CD4-positive, alpha-beta T cell treated with Interleukin-15 for 1 hour (primary cell): ENCODE measurements around the gene SAMD4A.
"Not testable (repeated sequence)": the region's sequence is repeated elsewhere in the genome, so short reads cannot be mapped to it uniquely, and the experiment has no call there.

Experiments used
- DNase-seq: peaks from one replicate; pipeline ENCODE4 v3.0.0-alpha.2; 2020

SAMD4A gene

DNA sequence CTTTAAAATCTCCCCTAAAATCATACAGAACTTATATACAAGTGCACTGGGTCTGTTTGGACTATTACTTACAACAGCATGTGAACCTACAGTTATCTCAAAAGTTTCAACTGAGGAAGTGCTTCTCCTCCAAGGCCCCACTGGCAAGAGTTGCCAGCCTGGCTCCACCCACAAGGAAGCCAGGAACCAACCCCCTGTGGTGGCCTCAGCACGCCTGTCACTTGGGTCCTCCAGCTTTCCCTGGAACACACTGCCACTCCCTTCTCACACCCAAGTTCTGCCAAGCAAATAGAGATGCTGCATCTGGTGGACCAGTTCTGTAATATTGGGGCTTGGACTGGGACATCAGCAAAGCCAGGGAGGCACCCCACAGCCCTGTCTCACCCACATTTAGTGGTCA is 220.3 kb downstream of the SAMD4A start:
- DNase-seq, result no peak

DNA sequence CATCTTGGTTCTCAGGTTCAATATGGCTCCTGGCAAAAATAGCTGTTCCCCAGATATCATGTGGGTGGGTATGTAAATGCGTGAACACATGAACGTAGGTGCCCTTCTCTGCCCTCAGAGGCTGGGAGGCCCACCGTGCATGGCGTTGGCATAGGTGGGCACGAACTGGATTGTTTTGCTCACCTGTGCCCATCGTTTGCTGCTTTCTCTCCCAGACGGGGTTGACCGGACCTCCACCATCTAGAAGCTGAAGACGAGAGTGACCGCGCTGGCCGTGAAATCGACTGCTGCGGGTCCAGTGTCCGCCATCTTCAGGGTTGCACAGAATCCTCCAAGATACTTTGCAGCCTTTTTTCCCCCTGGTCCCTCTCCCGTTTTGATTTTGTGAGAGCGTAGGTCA is 221.8 kb downstream of the SAMD4A start:
- DNase-seq, result no peak

DNA sequence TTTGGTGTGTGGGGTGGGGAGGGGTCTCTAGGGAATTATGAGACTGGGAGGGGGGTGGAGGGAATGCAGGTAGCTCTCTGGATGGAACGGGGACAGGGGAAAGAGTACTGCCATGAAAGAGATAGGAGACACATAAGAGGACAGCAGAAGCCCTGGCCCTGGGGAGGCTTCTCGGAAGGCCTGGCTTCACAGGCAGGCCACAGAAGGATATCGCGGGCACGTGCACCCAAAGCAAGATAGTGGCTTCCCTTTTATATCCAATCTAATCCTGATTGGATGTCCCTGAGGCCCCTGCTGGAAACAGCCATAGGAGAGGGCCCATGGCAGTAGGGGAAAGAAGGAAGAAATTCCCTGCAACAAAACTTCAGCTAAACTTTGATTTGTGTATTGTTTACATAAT is 222.2 kb downstream of the SAMD4A start:
- no peak for DNase-seq

DNA sequence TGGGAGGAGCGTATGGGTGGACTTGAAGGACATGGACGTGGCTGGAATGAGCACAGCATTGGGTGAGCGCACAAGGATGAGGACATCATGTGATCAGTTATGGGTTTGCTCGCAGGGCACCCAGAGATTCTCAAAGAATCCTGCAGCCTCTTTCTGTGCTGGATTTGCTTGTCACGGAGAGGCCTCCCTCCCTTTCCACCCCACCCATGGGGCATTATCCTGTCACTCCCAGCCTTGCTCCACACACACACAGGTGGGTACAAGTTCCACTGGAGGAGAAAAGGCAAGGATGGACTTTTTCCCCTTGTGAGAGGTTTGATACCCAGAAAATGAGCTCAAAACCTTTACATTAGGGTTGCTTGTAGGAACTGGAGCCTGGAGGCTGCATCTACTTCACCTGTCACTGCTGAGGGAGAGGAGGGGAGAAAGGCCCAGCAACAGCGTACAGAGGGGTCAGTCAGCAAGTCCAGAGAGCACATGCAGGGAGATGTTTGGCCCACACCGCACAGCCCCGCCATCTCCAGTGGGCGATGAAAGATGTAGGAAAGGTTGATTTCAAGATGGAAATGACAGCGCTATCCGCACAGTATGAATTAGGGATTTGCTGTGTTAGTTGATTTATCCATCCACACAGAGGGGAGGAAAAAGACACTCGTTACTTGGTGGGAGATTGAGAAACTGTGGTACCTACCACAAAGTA is 223.0 kb downstream of the SAMD4A start:
- DNase-seq, result no peak

DNA sequence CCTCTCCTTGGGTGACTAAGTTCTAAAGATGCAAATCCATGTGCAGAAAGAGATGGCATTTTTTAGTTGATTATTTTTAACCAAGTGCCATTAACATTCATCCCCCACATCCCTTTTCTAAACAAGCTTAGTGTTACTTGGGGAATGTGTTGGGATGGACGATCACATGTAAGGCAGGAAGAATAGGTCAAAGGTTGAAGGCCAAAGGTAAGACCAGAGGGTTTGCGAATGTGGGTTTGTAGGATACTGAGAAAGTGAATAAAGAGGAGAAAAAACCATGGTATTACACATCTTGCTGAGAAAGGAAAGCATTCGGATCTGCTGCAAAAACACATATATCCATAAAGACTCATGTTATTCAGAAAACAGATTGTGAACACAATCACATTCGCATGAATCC is 224.1 kb downstream of the SAMD4A start:
- no peak for DNase-seq

DNA sequence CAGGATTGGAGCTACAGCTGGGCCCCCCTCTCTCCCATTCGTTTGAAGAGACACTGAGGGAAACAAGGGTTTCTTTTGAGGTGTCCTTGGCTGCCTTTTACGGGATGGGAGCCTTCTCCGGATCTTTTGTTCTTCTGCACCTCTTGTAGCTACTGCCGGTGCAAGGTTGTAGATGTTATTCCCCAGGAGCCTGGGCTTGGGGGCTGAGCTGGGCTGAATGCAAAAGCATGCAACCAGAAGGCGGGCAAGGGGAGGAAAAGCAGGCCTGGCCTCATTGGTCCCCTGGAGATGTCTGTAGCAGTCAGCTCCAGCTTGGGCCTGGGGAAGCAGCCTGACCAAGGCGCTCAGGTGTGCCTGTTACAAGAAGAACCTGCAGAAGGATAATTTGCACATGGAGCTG is 225.4 kb downstream of the SAMD4A start:
- no peak for DNase-seq

DNA sequence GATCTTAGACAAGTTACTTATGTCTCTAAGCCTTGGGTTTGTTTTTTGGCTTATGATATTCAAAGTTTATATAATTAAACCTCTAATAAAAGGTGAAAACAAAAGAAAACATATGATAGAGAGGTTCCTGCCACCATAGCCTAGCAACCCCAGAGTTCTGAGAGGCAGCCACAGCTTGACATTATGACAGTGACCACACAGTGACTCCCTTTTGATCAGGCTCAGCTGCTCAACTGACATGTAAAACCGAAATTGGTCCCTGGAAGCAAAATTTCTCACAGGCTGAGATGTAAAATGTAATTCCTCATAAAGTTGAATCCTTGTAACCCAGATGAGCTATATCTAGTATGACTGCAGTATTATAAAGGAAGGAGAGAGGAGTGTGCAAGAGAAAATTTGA is 227.2 kb downstream of the SAMD4A start:
- no peak for DNase-seq

DNA sequence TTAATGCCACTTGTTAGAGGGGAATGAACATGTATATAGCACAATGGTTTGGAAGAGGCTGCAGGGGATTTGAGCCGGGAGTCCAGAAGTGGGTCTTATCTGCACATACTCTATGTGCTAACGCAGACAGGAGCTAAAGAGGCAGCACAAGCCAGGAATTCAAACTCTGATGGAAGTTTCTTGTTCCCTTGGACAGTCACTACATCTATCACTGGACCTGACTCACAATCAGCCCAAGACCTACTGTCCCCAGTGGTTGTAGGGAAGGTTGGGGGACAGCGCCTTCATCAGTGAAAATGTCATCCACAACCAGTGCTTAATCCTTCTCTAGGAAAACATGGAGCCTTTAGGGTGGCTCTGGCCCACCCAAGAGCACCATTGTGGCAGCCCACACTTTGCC is 227.9 kb downstream of the SAMD4A start:
- DNase-seq, result no peak

DNA sequence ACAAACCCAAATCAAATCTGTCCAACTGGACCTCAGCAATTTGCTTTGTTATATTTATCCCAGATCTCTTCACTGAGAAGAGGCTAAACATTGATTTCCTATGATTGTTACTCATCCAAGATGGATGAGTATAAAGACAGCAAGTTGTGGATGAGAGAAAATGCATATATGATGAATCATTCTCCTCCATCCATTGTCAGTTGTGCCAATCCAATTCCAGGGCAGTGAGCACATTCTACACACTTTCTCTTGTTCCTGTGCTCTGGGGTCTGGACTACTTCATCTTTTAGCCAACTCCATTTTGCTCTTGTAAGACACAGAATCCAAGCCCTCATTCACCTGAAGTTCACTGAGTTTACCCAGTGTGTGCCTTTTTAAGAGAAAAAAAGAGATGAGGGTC is 230.0 kb downstream of the SAMD4A start:
- DNase-seq, result no peak

DNA sequence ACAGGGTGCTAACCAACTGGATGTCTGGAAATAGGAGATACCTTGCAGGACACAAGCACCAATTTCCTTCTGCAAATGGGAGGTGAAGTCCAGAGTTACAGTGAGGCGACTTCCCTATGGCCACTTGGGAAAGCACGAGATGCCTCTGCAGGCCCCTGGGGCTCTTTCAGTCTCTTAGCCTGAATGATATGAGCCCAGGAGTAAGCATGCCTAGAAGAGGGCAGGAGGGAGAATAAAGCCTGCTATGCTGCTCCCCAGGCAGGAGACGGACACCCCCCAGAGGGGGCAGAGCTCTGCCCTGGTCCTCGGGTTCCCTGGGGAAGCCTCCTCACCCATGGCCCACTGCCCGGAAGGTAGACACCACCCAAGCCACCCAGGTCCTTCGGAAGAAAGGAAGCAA is 230.6 kb downstream of the SAMD4A start:
- no peak for DNase-seq

DNA sequence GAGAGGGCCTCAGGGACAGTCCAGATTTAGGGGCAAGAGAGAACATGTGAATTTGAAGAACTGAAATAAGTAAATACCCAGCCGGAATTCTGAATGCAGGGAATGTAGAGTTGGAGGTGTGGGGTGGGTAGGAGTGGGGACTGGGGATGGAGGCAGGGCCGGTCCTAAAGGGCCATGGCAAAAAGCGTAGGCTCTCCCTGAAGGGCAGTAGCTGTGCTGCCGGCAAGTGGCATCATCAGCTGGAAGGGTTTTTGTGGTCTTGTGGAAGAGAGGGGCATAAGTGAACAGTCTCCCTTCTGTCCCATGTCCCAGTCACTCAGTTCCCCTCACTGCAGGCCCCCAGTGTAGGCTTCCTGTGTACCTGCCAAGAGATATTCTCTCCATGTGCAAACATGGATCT is 231.1 kb downstream of the SAMD4A start:
- DNase-seq, result no peak

DNA sequence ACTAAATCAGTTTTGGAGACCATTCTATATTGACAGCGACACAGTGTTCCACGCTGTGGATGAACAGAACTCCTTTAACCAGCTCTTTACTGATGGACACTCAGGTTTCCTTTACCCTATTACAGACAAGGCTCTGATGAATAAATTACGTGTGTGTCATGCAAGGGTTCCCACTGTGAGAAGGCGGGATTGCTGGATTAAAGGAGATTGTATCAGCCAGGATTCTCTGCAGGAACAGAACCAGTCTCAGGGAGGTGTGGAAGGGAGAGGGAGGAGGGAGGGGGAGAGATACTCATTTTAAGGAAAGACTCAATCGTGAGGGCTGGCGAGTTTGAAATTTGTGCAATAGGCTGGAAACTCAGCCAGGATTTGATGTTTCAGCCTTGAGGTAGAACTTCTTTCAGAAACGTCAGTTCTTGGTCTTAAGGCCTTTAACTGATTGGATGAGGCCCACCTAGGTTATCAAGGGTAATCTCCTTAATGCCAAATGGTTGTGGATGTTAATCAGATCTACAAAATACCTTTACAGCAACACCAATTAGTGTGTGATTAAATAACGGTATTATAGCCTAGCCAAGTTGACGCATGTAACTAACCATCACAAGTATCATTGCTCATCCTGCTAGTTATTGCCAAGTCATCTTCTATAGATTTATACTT is 231.7 kb downstream of the SAMD4A start:
- DNase-seq, result no peak

DNA sequence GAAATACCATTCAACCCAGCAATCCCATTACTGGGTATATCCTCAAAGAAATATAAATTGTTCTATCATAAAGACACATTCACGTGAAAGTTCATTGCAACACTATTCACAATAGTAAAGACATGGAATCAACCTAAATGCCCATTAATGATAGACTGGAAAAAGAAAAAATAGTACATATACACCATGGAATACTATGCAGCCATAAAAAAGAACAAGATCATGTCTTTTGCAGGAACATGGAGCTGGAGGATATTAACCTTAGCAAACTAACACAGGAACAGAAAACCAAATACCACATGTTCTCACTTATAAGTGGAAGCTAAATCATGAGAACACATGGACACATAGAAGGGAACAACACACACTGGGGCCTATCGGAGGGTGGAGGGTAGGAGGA is 234.6 kb downstream of the SAMD4A start:
- DNase-seq, result not testable (repeated sequence)

DNA sequence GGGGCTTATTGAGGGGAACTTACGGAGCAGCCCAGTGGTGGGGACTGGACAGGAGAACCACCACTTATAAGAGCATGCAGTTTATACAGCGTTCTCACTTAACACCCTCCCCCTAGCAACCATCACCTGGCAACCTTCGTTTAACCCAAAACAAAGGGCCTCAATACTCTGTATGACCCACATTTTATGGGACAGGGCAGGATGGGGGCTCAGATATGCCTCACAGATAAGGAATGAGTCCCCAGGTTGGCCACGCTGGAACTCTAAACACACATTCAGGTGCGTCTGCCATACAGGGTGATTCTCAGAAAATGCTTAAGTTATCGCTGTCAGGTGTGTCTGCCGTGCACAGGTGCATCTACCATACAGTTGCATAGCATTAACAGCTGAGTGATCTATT is 236.5 kb downstream of the SAMD4A start:
- no peak for DNase-seq

DNA sequence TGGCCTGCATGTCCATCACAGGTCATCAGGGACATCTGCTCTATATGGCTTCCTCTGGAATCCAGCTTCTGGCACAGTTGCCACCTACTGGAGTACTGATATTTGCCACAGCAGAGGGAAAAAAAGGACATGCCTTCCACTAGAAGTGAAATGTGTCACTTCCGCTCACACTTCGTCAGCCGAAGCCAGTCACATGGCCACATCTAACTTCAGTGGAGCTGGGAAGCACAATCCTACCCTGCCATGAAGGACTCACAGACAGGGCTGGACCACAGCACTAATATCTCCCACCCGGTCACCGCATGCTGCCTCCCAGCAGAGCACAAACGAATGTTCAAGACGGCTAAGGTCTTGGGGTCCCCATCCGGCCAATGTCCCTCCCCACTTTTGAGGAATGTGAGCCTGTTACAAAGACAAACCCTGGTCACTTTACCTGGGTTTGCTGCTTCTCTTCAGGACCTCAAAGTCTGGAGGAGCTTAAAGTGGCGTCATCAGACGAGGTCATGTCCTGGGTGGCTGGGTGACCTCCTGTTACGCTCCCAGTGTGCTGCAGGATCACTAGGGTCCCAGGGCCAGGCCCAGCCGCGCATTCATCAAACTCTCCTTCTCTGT is 237.1 kb downstream of the SAMD4A start:
- DNase-seq, result no peak

DNA sequence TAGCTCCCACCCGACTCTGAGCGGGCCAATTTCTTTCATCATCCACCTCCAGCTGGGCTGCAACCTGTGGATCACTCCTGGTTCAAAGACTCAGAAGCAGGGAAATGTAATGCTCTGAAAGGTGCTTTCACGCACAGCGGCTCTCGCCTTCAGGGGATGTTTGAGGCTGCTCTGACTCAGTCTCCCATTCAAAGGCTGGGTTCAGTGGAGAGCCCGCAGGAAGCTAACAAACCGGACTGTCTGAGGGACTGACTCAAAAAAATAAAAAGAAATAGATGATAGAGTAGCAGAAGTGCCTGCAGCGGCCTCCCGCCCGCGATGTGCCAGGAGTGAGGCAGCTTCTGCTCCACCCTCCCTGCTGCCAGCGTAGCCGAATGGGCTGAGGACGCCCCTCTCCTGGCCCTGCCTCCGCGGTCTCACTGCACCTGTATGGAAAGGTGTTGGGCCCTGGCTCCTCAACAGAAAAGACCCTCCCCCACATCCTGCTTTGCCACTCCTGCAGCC is 237.7 kb downstream of the SAMD4A start:
- no peak for DNase-seq

DNA sequence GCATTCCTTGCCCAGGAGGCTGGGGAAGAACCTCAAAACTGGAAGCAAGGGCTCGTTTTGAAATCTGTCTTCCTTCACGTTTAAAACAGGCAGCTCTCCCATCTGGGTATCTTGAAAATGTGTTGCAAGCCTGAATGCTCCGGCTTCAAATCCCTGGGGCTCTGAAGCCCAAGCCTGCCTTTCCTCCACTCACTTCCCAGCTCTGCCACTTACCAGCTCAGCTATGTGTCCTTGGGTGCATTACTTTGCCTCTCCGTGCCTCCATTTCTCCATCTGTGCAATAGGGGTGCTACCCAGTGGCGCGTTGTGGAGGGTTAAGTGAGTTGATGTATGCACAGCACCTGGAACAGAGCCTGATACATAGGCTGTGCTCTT is 238.1 kb downstream of the SAMD4A start:
- DNase-seq, result no peak

DNA sequence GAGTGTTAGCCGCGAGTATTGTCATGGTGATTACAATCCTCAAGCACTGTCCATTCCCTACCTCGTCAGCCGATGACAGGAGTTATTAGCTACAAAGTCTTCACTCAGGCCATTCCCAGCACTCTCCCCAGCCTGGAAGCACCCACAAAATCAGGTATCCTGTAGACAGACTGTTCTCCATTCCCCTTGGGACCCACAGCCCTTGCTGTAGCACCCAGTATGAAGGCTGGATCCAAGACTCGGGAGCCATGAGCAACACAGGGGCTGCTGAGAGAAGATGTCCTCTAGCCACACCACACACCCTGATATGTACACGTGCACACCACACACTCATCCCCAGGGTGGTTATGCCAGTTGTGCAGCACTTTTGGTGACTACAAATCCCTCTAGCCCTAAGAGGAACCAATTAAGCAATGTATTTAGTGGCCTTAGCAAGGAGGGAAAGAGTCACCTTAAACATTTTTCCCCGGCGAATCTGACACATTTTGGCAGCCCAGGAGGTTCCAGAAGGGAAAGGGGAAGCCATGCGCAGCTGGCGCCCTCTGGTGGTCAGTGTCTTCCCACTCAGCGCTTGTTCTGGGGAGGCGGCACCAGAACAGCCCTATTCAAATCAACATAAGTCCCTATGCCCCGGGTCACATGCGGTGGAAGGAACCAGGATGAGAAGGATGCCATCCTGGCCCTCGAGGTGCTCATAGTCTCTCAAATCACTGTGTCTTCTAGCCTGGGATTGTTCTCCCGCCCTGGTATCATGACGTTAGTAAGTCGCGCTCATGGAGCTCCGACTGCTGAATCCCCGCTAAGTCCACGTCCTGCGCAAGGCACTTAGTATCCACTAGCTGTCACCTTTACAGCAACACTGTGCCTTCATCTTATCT is 238.8 kb downstream of the SAMD4A start:
- peak; percentile 64 for DNase-seq

DNA sequence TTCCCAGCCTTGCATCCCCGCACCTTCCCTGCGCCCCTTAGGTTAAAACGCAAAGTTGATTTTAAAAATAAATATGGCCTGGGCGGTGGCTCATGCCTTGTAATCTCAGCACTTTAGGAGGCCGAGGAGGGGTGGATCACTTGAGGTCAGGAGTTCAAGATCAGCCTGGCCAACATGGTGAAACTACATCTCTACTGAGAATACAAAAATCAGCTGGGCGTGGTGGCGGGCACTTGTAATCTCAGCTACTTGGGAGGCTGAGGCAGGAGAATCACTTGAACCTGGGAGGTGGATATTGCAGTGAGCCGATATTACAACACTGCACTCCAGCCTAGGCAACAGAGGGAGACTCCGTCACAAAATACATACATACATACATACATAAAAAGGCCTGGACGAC is 239.7 kb downstream of the SAMD4A start:
- DNase-seq, result no peak

DNA sequence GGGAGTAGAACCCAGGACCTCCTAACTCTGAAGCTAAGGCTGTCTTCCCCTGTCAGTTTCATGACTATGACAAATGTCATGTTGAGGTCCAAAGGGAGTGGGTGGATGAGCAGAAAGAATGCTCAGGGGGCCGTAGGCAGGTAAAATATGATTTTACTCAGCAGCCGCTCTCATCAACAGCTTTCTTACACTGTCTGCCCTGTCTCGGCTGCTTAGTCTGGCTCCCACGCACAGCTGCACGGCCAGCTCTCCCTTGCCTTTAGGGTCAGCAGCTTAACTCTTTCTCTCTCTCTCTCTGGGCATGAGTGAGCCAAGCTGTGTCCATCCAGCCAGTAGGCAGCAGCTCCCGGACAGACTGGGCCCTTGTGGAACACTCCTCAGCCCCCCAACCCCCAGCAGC is 240.5 kb downstream of the SAMD4A start:
- no peak for DNase-seq

DNA sequence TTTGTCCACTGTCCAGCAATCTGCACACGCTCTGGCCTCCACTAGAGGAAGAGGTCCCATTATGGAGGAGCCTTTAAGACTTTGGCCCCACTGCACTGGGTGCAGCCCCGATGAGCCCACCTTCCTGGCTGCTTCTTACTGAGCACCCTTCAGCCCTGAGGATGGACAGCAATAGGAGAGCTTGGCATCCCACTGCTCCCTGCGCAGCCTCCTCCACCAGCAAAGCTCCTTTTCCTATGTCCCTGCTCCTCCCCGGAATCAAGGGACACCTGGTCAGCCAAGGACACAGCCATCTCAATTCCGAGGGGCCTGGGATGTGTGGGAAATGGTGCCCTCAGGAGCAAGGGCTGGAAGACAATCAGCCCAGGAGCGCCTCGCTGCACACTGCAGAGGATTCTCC is 241.0 kb downstream of the SAMD4A start:
- DNase-seq, result no peak

DNA sequence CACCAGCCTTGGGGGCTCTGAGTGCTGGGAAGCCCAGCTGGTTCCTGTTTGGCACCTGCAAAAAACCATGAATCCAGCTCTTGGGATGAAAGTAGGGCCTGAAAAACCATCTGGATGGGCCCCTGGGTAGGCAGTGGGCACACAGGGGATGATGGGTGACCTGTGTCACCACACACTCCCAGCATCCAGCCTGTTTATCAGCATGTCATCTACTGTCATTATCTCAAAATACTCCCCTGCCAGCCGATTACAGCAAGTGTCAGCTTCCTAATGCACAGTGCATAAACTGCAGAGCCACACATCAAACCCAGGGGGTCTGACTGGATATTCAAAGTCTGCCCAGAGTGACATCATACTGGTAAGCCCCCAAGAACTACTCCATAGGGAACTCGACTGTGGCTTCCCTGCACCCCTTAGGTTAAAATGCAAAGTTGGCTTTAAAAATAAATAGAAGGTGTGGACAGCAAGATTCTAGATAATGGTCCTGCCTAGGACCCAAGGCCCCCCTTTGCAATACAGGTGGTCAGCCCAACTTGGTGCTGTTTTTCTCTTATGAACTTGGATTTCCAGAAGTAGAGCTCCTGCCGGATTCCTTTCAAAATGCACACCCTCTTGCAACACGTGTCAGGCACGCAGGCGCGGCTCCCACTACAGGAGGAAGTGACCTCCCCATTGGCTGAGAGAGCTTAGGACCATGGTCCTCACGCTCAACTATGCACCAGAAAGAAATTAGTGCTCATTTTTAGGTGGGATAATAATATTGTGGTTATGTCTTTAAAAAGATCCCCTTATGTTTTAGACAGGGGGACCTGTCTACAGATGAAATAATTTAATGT is 241.6 kb downstream of the SAMD4A start:
- no peak for DNase-seq

DNA sequence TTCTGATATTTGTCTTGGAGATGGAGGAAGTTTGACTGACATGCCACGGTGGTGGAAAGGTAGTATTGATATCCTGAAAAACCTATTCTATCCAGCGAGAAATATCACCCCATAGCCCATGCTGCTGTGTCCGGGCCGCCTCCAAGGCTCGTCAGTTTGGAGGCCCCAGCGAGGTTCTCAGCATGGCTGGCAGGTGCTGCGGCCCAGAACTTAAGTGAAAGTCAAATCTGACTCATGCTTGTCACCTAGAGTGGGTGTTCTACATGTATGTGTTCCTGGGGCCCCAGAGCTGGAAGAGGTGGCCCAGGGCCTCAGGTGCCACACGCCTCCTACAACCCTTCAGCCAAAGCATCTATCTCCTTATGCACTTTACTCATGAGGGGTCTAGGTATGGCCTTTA is 242.8 kb downstream of the SAMD4A start:
- DNase-seq, result no peak
